Loucy (cell line): ENCODE measurements around the gene HFE.
A peak's percentile ranks its signal among the peaks of the same experiment; 100 is the strongest.
"Not testable (repeated sequence)": the region's sequence is repeated elsewhere in the genome, so short reads cannot be mapped to it uniquely, and the experiment has no call there.

Experiments
- H2AFZ ChIP-seq: fragments of 200-600 bp; sonication (generic); 2 replicates; pipeline ENCODE4 v1.6.0; 2016; ENCODE audit warnings: antibody characterized with exemption, mild to moderate bottlenecking, low read length, moderate library complexity
- H3F3A ChIP-seq: fragments of 200-600 bp; 2 replicates; pipeline ENCODE4 v1.6.0; 2016; ENCODE audit warnings: antibody characterized with exemption, low read depth, mild to moderate bottlenecking
- H3K27me3 ChIP-seq: fragments of 200-600 bp; sonication (generic); 2 replicates; pipeline ENCODE4 v1.6.1; 2014; ENCODE audit warnings: low read length, mild to moderate bottlenecking; ENCODE audit not compliant: insufficient read depth, poor library complexity, severe bottlenecking
- H3K36me3 ChIP-seq: fragments of 200-600 bp; sonication (generic); 2 replicates; pipeline ENCODE4 v1.6.1; 2016; ENCODE audit warnings: low read length; ENCODE audit not compliant: insufficient read depth
- H3K4me1 ChIP-seq: fragments of 200-600 bp; sonication (generic); 2 replicates; pipeline ENCODE4 v1.5.1; 2014; ENCODE audit warnings: low read length, mild to moderate bottlenecking; ENCODE audit not compliant: insufficient read depth, poor library complexity, severe bottlenecking
- H3K4me2 ChIP-seq: fragments of 200-600 bp; sonication (generic); 2 replicates; pipeline ENCODE4 v1.6.0; 2014; ENCODE audit warnings: antibody characterized with exemption, low read length, low read depth, mild to moderate bottlenecking; ENCODE audit not compliant: poor library complexity, severe bottlenecking
- H3K4me3 ChIP-seq: fragments of 200-600 bp; sonication (generic); 2 replicates; pipeline ENCODE4 v1.5.1; 2014; ENCODE audit warnings: low read length, mild to moderate bottlenecking, mixed read lengths; ENCODE audit not compliant: poor library complexity, severe bottlenecking
- H3K79me2 ChIP-seq: fragments of 200-600 bp; sonication (generic); 2 replicates; pipeline ENCODE4 v1.6.1; 2014; ENCODE audit warnings: low read length; ENCODE audit not compliant: insufficient read depth
- H3K9ac ChIP-seq: fragments of 200-600 bp; sonication (generic); 2 replicates; pipeline ENCODE4 v1.6.0; 2014; ENCODE audit warnings: mild to moderate bottlenecking, low read depth, low read length, moderate library complexity; ENCODE audit not compliant: poor library complexity, severe bottlenecking
- H3K9me2 ChIP-seq: fragments of 200-600 bp; sonication (generic); replicated peaks from 2 replicates; pipeline ENCODE4 v1.6.1; 2016; ENCODE audit warnings: low read depth, low read length, mixed read lengths
- H3K9me3 ChIP-seq: fragments of 200-600 bp; sonication (generic); 2 replicates; pipeline ENCODE4 v1.6.1; 2014; ENCODE audit warnings: mild to moderate bottlenecking, antibody characterized with exemption, low read length, low read depth; ENCODE audit not compliant: insufficient read depth
- H4K20me1 ChIP-seq: fragments of 200-600 bp; sonication (generic); 2 replicates; pipeline ENCODE4 v1.6.0; 2014; ENCODE audit warnings: antibody characterized with exemption, low read length, mild to moderate bottlenecking; ENCODE audit not compliant: insufficient read depth, poor library complexity, severe bottlenecking
- CTCF ChIP-seq: fragments of 200-600 bp; sonication (generic); conservative IDR thresholded peaks from 2 replicates; pipeline ENCODE4 v1.5.1; 2014; ENCODE audit warnings: mild to moderate bottlenecking, antibody characterized with exemption, low read length
- EZH2phosphoT487 ChIP-seq: fragments of 200-600 bp; IDR thresholded peaks from 2 replicates; pipeline ENCODE4 v1.6.1; 2018; ENCODE audit warnings: antibody characterized with exemption, mild to moderate bottlenecking, moderate library complexity, borderline replicate concordance

Gene HFE

GRCh38 chr6:26056583-26057350 lies 30.5 kb upstream of the HFE start:
- Histone ChIP-seq H3K27me3 (no peaks in the 10 kb centered on the region), H3K9ac (peak overlapping the region; percentile 93), H4K20me1 (peaks cover 6% of the 10 kb centered on the region), H3K36me3 (no peaks in the 10 kb centered on the region), H3K79me2 (no peaks in the 10 kb centered on the region), H3K4me3 (peak overlapping the region; percentile 78), H2AFZ (peak overlapping the region; percentile 59), H3K9me2 (no peaks in the 10 kb centered on the region), H3K9me3 (no peaks in the 10 kb centered on the region), H3K4me2 (peak overlapping the region; percentile 95), H3F3A (peaks cover 9% of the 10 kb centered on the region), H3K4me1 (peaks cover 23% of the 10 kb centered on the region)
- TF ChIP-seq EZH2phosphoT487 (no peak), CTCF (no peak)

GRCh38 chr6:26057899-26058298 lies 29.3 kb upstream of the HFE start:
- H3K4me1 ChIP-seq: peaks cover 18% of the 10 kb centered on the region
- no peak overlapping the region for H3K4me2 ChIP-seq
- H4K20me1 ChIP-seq: peaks cover 6% of the 10 kb centered on the region
- no peaks in the 10 kb centered on the region for H3K9me2 ChIP-seq
- no peak overlapping the region for H2AFZ ChIP-seq
- H3K79me2 ChIP-seq: no peaks in the 10 kb centered on the region
- H3K9ac ChIP-seq: peak overlapping the region; percentile 93
- H3K36me3 ChIP-seq: no peaks in the 10 kb centered on the region
- H3K4me3 ChIP-seq: no peak overlapping the region
- TF ChIP-seq EZH2phosphoT487 (no peak), CTCF (no peak)
- peaks cover 9% of the 10 kb centered on the region for H3F3A ChIP-seq
- H3K9me3 ChIP-seq: no peaks in the 10 kb centered on the region
- no peaks in the 10 kb centered on the region for H3K27me3 ChIP-seq

GRCh38 chr6:26058477-26059033 lies 28.7 kb upstream of the HFE start:
- H3F3A ChIP-seq, H3K9me3 ChIP-seq, H3K4me2 ChIP-seq, H3K36me3 ChIP-seq, H3K9ac ChIP-seq, H4K20me1 ChIP-seq, H2AFZ ChIP-seq, H3K4me3 ChIP-seq, H3K79me2 ChIP-seq, H3K9me2 ChIP-seq, H3K27me3 ChIP-seq: not testable (repeated sequence)
- H3K4me1 ChIP-seq: peaks cover 13% of the 10 kb centered on the region
